IPS-NIHi11 (cell line): ENCODE results near the gene SEMA7A.

Experiments
- DNase-seq: peaks from one replicate; pipeline ENCODE4 v3.0.0; 2012; ENCODE audit warnings: mixed read lengths, low spot score

Gene SEMA7A

GRCh38 chr15:74430510-74430951 is 3.2 kb downstream of the SEMA7A start:
- DNase-seq = no peak

- no peak for DNase-seq
Measured at GRCh38 chr15:74429781-74430400, 3.9 kb downstream of the SEMA7A start.

GRCh38 chr15:74428970-74429780 is 4.6 kb downstream of the SEMA7A start:
- no peak for DNase-seq

GRCh38 chr15:74428442-74428787 is 5.3 kb downstream of the SEMA7A start:
- DNase-seq = no peak

- no peak for DNase-seq
Measured at GRCh38 chr15:74427607-74428441, 5.9 kb downstream of the SEMA7A start.

- DNase-seq = no peak
Measured at GRCh38 chr15:74426404-74427281, 7.1 kb downstream of the SEMA7A start.

GRCh38 chr15:74425630-74426029 is 8.1 kb downstream of the SEMA7A start:
- no peak for DNase-seq

- no peak for DNase-seq
Measured at GRCh38 chr15:74424901-74425528, 8.7 kb downstream of the SEMA7A start.

- no peak for DNase-seq
Measured at GRCh38 chr15:74423431-74424257, 10.1 kb downstream of the SEMA7A start.

- DNase-seq = peak; percentile 56
Measured at GRCh38 chr15:74422652-74423430, 10.9 kb downstream of the SEMA7A start.

GRCh38 chr15:74422265-74422651 is 11.5 kb downstream of the SEMA7A start:
- DNase-seq = no peak

GRCh38 chr15:74421302-74422245 is 12.2 kb downstream of the SEMA7A start:
- no peak for DNase-seq

- no peak for DNase-seq
Measured at GRCh38 chr15:74420193-74420905, 13.4 kb downstream of the SEMA7A start.

- DNase-seq = no peak
Measured at GRCh38 chr15:74419432-74419831, 14.3 kb downstream of the SEMA7A start.

GRCh38 chr15:74418575-74419338 is 15.0 kb downstream of the SEMA7A start:
- no peak for DNase-seq

- no peak for DNase-seq
Measured at GRCh38 chr15:74417670-74418069, 16.1 kb downstream of the SEMA7A start.

- no peak for DNase-seq
Measured at GRCh38 chr15:74417225-74417624, 16.5 kb downstream of the SEMA7A start.
